HepG2 (cell line): ENCODE results near the gene SLC7A6OS. TPM values are rescaled to one million over a fixed set of nuclear protein-coding genes. Genes with fewer than 3 reads are reported as not detected.
A peak's percentile ranks its signal among the peaks of the same experiment; 100 is the strongest.

ENCODE experiments used
- ATAC-seq: fragments of 200-7000 bp; cut with Tn5 transposase; 3 replicates; pipeline ENCODE4 v1.9.1; 2020; ENCODE audit warnings: mild to moderate bottlenecking, moderate library complexity
- BruUV-seq: library from RNA; stranded (reverse); fragments of 400-500 nt; replicated peaks from 2 replicates; lab custom pipeline; 2021; lab: Mats Ljungman, UMichigan
- CTCF ChIA-PET: fragments of 300-600 bp; formaldehyde crosslinking; extraction: SDS; loops from one replicate; lab custom pipeline; 2021; ENCODE audit warnings: low total read pairs, inconsistent platforms, low intra/inter-chr PET ratio; lab: Yijun Ruan, JAX
- POLR2A ChIA-PET: fragments of 350-600 bp; sonication (Branson Sonifier 250); formaldehyde crosslinking; loops from one replicate; lab custom pipeline; 2020; ENCODE audit warnings: antibody characterized with exemption, inconsistent platforms; lab: Yijun Ruan, JAX
- DNase-seq: peaks from one replicate; pipeline ENCODE4 v3.0.0-alpha.2; 2015; ENCODE audit warnings: low spot score
- FAIRE-seq: peaks from 3 replicates; lab custom pipeline; 2011; peaks lifted over from hg19 to GRCh38; lab: Jason Lieb, UNC
- H2AFZ ChIP-seq: one replicate; pipeline ENCODE4 v1.6.1; 2011; ENCODE audit warnings: low read length, inconsistent platforms
- H3K27ac ChIP-seq: fragments of 300-600 bp; 3 replicates; pipeline ENCODE4 v1.8.0; 2011; ENCODE audit warnings: mixed run types, mild to moderate bottlenecking, mixed read lengths, low read length, inconsistent platforms; ENCODE audit not compliant: insufficient read depth; ENCODE audit errors: extremely low read length
- H3K27me3 ChIP-seq, 2 experiments: fragments of 200-600 bp in 1 of 2; 2 replicates in 1 of 2; 3 replicates in 1 of 2; pipeline versions ENCODE4 v1.6.0 to v1.8.0; 2011; ENCODE audit warnings: low read length in 2 of 2, mild to moderate bottlenecking in 2 of 2, moderate library complexity in 2 of 2, inconsistent platforms in 1 of 2; ENCODE audit not compliant: insufficient read depth in 2 of 2, control insufficient read depth in 1 of 2
- H3K36me3 ChIP-seq, 2 experiments: fragments of 200-600 bp in 1 of 2; replicated peaks in 1 of 2; 2 replicates in 1 of 2; 3 replicates in 1 of 2; pipeline versions ENCODE4 v1.5.1 to v1.8.0; 2011; ENCODE audit warnings: low read length in 2 of 2, inconsistent platforms in 1 of 2; ENCODE audit not compliant: insufficient read depth in 2 of 2, control insufficient read depth in 1 of 2
- H3K4me1 ChIP-seq: 2 replicates; pipeline ENCODE4 v1.5.1; 2012; ENCODE audit warnings: low read length, inconsistent platforms; ENCODE audit not compliant: insufficient read depth
- H3K4me2 ChIP-seq: 2 replicates; pipeline ENCODE4 v1.6.0; 2011; ENCODE audit warnings: low read depth, low read length, inconsistent platforms
- H3K4me3 ChIP-seq, 3 experiments: fragments of 200-600 bp in 1 of 3; sonication (generic), shearing (Covaris generic) in 1 of 3; replicated peaks in 1 of 3; 2 replicates each; pipeline ENCODE4 v1.5.1; 2011 to 2016; ENCODE audit warnings: low read length in 3 of 3, inconsistent platforms in 2 of 3, low read depth in 2 of 3, mild to moderate bottlenecking in 2 of 3, control low read depth in 1 of 3, mixed read lengths in 1 of 3; ENCODE audit not compliant: insufficient read depth in 1 of 3
- H3K79me2 ChIP-seq: one replicate; pipeline ENCODE4 v1.6.1; 2011; ENCODE audit warnings: low read length, inconsistent platforms; ENCODE audit not compliant: insufficient read depth
- H3K9ac ChIP-seq: 2 replicates; pipeline ENCODE4 v1.6.0; 2011; ENCODE audit warnings: mild to moderate bottlenecking, low read depth, low read length, inconsistent platforms; ENCODE audit not compliant: insufficient read depth
- H3K9me3 ChIP-seq: 2 replicates; pipeline ENCODE4 v1.5.1; 2012; ENCODE audit warnings: mild to moderate bottlenecking, low read length
- H4K20me1 ChIP-seq: 2 replicates; pipeline ENCODE4 v1.6.0; 2011; ENCODE audit warnings: inconsistent platforms, mild to moderate bottlenecking, low read length, moderate library complexity; ENCODE audit not compliant: insufficient read depth
- AHR ChIP-seq: IDR thresholded peaks from 2 replicates; pipeline ENCODE4 v1.6.1; 2018; ENCODE audit warnings: missing genetic modification reagents, missing compliant biosample characterization
- BORCS8-MEF2B ChIP-seq: sonication (generic); formaldehyde crosslinking; IDR thresholded peaks from 2 replicates; pipeline ENCODE4 v1.8.0; 2022; ENCODE audit warnings: mild to moderate bottlenecking, missing genetic modification reagents
- FOXJ3 ChIP-seq: sonication (generic); formaldehyde crosslinking; IDR thresholded peaks from 2 replicates; pipeline ENCODE4 v1.4.0; 2020; ENCODE audit warnings: missing genetic modification reagents, mild to moderate bottlenecking, borderline replicate concordance
- GATAD2A ChIP-seq: IDR thresholded peaks from 2 replicates; pipeline ENCODE4 v1.6.1; 2016
- HDAC6 ChIP-seq: fragments of 200-600 bp; sonication (generic); IDR thresholded peaks from 2 replicates; pipeline ENCODE4 v1.7.0; 2017; ENCODE audit warnings: mild to moderate bottlenecking, antibody characterized with exemption, low read length, low read depth
- HIVEP1 ChIP-seq: sonication (generic); formaldehyde crosslinking; IDR thresholded peaks from 2 replicates; pipeline ENCODE4 v1.4.0; 2020; ENCODE audit warnings: mild to moderate bottlenecking, missing genetic modification reagents
- IRF2 ChIP-seq: IDR thresholded peaks from 2 replicates; pipeline ENCODE4 v1.6.1; 2018; ENCODE audit warnings: missing genetic modification reagents, missing compliant biosample characterization
- LCORL ChIP-seq, 2 experiments: fragments of 450-650 bp in 1 of 2; sonication (generic) in 1 of 2; formaldehyde crosslinking in 1 of 2; IDR thresholded peaks; 2 replicates each; pipeline versions ENCODE4 v1.5.0 to v1.6.1; 2017 to 2020; ENCODE audit warnings: antibody characterized with exemption in 1 of 2, missing genetic modification reagents in 1 of 2
- MAFK ChIP-seq, 2 experiments: IDR thresholded peaks in 1 of 2; conservative IDR thresholded peaks in 1 of 2; 2 replicates each; pipeline ENCODE4 v1.6.1; 2011; ENCODE audit warnings: improper control_type of control experiment in 2 of 2, low read length in 2 of 2
- MXD3 ChIP-seq: IDR thresholded peaks from 2 replicates; pipeline ENCODE4 v1.6.1; 2016; ENCODE audit warnings: mild to moderate bottlenecking, missing biosample characterization, missing genetic modification reagents
- NRL ChIP-seq: sonication (generic); formaldehyde crosslinking; IDR thresholded peaks from 2 replicates; pipeline ENCODE4 v1.5.0; 2020; ENCODE audit warnings: missing genetic modification reagents, mild to moderate bottlenecking, moderate library complexity, borderline replicate concordance
- PHF21A ChIP-seq: sonication (generic); formaldehyde crosslinking; IDR thresholded peaks from 2 replicates; pipeline ENCODE4 v1.5.0; 2020; ENCODE audit warnings: mild to moderate bottlenecking, missing genetic modification reagents
- RAD51 ChIP-seq: fragments of 450-650 bp; IDR thresholded peaks from 2 replicates; pipeline ENCODE4 v1.6.1; 2016; ENCODE audit warnings: borderline replicate concordance
- REPIN1 ChIP-seq: sonication (generic); formaldehyde crosslinking; IDR thresholded peaks from 2 replicates; pipeline ENCODE4 v1.8.0; 2022; ENCODE audit warnings: missing genetic modification reagents, low read depth, mild to moderate bottlenecking, borderline replicate concordance
- RFX1 ChIP-seq: fragments of 450-650 bp; IDR thresholded peaks from 2 replicates; pipeline ENCODE4 v1.6.1; 2017
- RFX5 ChIP-seq: IDR thresholded peaks from 2 replicates; pipeline ENCODE4 v1.6.1; 2011; ENCODE audit warnings: low read depth, low read length, improper control_type of control experiment
- TFAP4 ChIP-seq: sonication (generic); IDR thresholded peaks from 2 replicates; pipeline ENCODE4 v1.6.1; 2016; ENCODE audit warnings: low read depth, borderline replicate concordance
- TOPORS ChIP-seq: sonication (generic); formaldehyde crosslinking; IDR thresholded peaks from 2 replicates; pipeline ENCODE4 v1.8.0; 2023; ENCODE audit warnings: mild to moderate bottlenecking, missing genetic modification reagents
- ZBTB44 ChIP-seq: sonication (generic); formaldehyde crosslinking; IDR thresholded peaks from 2 replicates; pipeline ENCODE4 v1.4.0; 2020; ENCODE audit warnings: missing genetic modification reagents
- ZBTB7B ChIP-seq: sonication (generic); formaldehyde crosslinking; IDR thresholded peaks from 2 replicates; pipeline ENCODE4 v1.4.0; 2020; ENCODE audit warnings: missing genetic modification reagents
- ZFP36L2 ChIP-seq: sonication (generic); formaldehyde crosslinking; IDR thresholded peaks from 2 replicates; pipeline ENCODE4 v1.4.0; 2020; ENCODE audit warnings: missing genetic modification reagents
- ZKSCAN8 ChIP-seq: IDR thresholded peaks from 2 replicates; pipeline ENCODE4 v1.6.1; 2016; ENCODE audit warnings: borderline replicate concordance, missing genetic modification reagents, missing compliant biosample characterization
- ZNF253 ChIP-seq: sonication (generic); formaldehyde crosslinking; IDR thresholded peaks from 2 replicates; pipeline ENCODE4 v1.8.0; 2022; ENCODE audit warnings: mild to moderate bottlenecking, missing genetic modification reagents, borderline replicate concordance
- WGBS: methylation state at CpG from one replicate; pipeline ENCODE4 v1.1.6; 2017; ENCODE audit warnings: low lambda C conversion rate; 5-methylcytosine and 5-hydroxymethylcytosine counted together
- in situ Hi-C: cut with HindIII; loops from 2 replicates; pipeline ENCODE4 v1.10.0; 2017; ENCODE audit warnings: low pct_unique_long_range_greater_than_20kb; ENCODE audit not compliant: extremely low pct_ligation_motif_present
- intact Hi-C: fragments of 100-400 bp; cut with micrococcal nuclease; formaldehyde crosslinking; loops from one replicate; pipeline ENCODE4 v1.10.0; 2022; ENCODE audit not compliant: unreplicated experiment
- polyA plus RNA-seq, 8 experiments: library from polyadenylated mRNA; depleted of rRNA in 3 of 8; stranded (reverse) in 7 of 8; unstranded in 1 of 8; fragments of >200 nt; fragmentation: Illumina TruSeq in 4 of 8; extraction: Trizol in 4 of 8; gene quantifications; 2 replicates each; pipeline versions ENCODE4 v1.2.1 to v1.2.3, GENCODE V29; 2011 to 2016; ENCODE audit warnings: low read depth in 4 of 8, missing spikeins in 1 of 8, mixed read lengths in 1 of 8; ENCODE audit not compliant: insufficient read depth in 1 of 8
- total RNA-seq, 5 experiments: library from RNA; depleted of rRNA; stranded (reverse); fragments of >200 nt; fragmentation: Illumina TruSeq; extraction: Trizol; gene quantifications; 2 replicates each; pipeline ENCODE4 v1.2.3, GENCODE V29; 2016; ENCODE audit warnings: low read depth in 1 of 5

The SLC7A6OS gene
- total and polyA plus RNA-seq, 2 of the 13 experiments (the other 11 are each of a cell fraction or from before 2014, with no cell fraction given): 11.2 to 21.5 TPM

- TF ChIP-seq MAFK (conservative IDR thresholded peaks at IDR 0.05 in 1 of 2, IDR thresholded peaks at IDR 0.05 in 1 of 2; ENCODE audit: low read length in 2 of 2): peak; percentile 93 to 95
- no peak for TF ChIP-seq ZKSCAN8 (CRISPR knock-in tag)
- no peak for TF ChIP-seq RFX1
- no peak for TF ChIP-seq LCORL (IDR thresholded peaks at IDR 0.05)
- TF ChIP-seq LCORL (CRISPR knock-in tag; IDR thresholded peaks at IDR 0.05): no peak
- TF ChIP-seq BORCS8-MEF2B (CRISPR knock-in tag): no peak
Measured at GRCh38 chr16:68348639-68349445, 38.1 kb upstream of the SLC7A6OS start (continued).

GRCh38 chr16:68347605-68348004 is 36.9 kb upstream of the SLC7A6OS start:
- intact Hi-C loops (no loop called here), in situ Hi-C loops (no loop called here)
- FAIRE-seq: no peak
- peaks cover 51 to 96% of the 10 kb centered on the region in 2 experiments for H3K36me3 ChIP-seq
- over 99% methylated on average over 4 of the region's 4 CpGs for WGBS
- no peaks in the 10 kb centered on the region for H3K27me3 ChIP-seq
- H3K79me2 ChIP-seq: no peaks in the 10 kb centered on the region
- ChIA-PET POLR2A (no interaction called here), CTCF (no interaction called here)
- no peak overlapping the region for H2AFZ ChIP-seq
- no peaks in the 10 kb centered on the region for H4K20me1 ChIP-seq
- no peaks in the 10 kb centered on the region for H3K4me1 ChIP-seq
- no peak overlapping the region for H3K27ac ChIP-seq
- DNase-seq: no peak
- no TSS peak for BruUV-seq
- no peaks in the 10 kb centered on the region for H3K9me3 ChIP-seq
- H3K9ac ChIP-seq: no peak overlapping the region
- H3K4me3 ChIP-seq: no peak overlapping the region
- ATAC-seq: no peak
- H3K4me2 ChIP-seq: no peak overlapping the region
- no peak for TF ChIP-seq ZNF253 (CRISPR knock-in tag)
- TF ChIP-seq FOXJ3: no peak
- no peak for TF ChIP-seq GATAD2A
- TF ChIP-seq MXD3 (CRISPR knock-in tag): no peak
- no peak for TF ChIP-seq TOPORS (CRISPR knock-in tag)
- no peak for TF ChIP-seq ZFP36L2 (CRISPR knock-in tag)
- no peak for TF ChIP-seq HIVEP1
- TF ChIP-seq RAD51: no peak
- TF ChIP-seq NRL: no peak
- no peak for TF ChIP-seq REPIN1 (CRISPR knock-in tag)
- no peak for TF ChIP-seq ZBTB44 (CRISPR knock-in tag)
- no peak for TF ChIP-seq IRF2 (CRISPR knock-in tag)
- TF ChIP-seq TFAP4: no peak
- TF ChIP-seq AHR (CRISPR knock-in tag): no peak
- TF ChIP-seq PHF21A (CRISPR knock-in tag): no peak
- TF ChIP-seq ZBTB7B (CRISPR knock-in tag): no peak
- no peak for TF ChIP-seq RFX5
- no peak for TF ChIP-seq HDAC6
